GM21360 (cell line): Measurements from ENCODE around the gene CCM2.
"Not testable (repeated sequence)": the region's sequence is repeated elsewhere in the genome, so short reads cannot be mapped to it uniquely, and the experiment has no call there.

Experiments used
- ATAC-seq: cut with Tn5 transposase; IDR thresholded peaks from one replicate; pipeline ENCODE4 v1.9.1; 2021; ENCODE audit warnings: mild to moderate bottlenecking, moderate library complexity; ENCODE audit not compliant: unreplicated experiment

CCM2 gene

GRCh38 chr7:45031829-45032228, 31.8 kb downstream of the CCM2 start:
- ATAC-seq = no peak

- ATAC-seq = no peak
These were observed 32.4 kb downstream of the CCM2 start for GRCh38 chr7:45032421-45032820.

GRCh38 chr7:45033261-45033930, 33.4 kb downstream of the CCM2 start:
- ATAC-seq = no peak

GRCh38 chr7:45033931-45034290, 33.9 kb downstream of the CCM2 start:
- ATAC-seq = no peak

- not testable (repeated sequence) for ATAC-seq
These were observed 34.7 kb downstream of the CCM2 start for GRCh38 chr7:45034710-45035109.

GRCh38 chr7:45035371-45035770, 35.4 kb downstream of the CCM2 start:
- no peak for ATAC-seq

- ATAC-seq = no peak
These were observed 35.9 kb downstream of the CCM2 start for GRCh38 chr7:45035893-45036292.

GRCh38 chr7:45036317-45036716, 36.3 kb downstream of the CCM2 start:
- no peak for ATAC-seq

GRCh38 chr7:45036796-45037195, 36.8 kb downstream of the CCM2 start:
- no peak for ATAC-seq

GRCh38 chr7:45037876-45038275, 37.9 kb downstream of the CCM2 start:
- ATAC-seq = no peak

GRCh38 chr7:45039106-45039505, 39.1 kb downstream of the CCM2 start:
- no peak for ATAC-seq

- no peak for ATAC-seq
These were observed 44.3 kb downstream of the CCM2 start for GRCh38 chr7:45044338-45044737.

GRCh38 chr7:45048748-45049147, 48.7 kb downstream of the CCM2 start:
- ATAC-seq = no peak

- no peak for ATAC-seq
These were observed 50.2 kb downstream of the CCM2 start for GRCh38 chr7:45050198-45050597.

GRCh38 chr7:45052011-45052410, 52.0 kb downstream of the CCM2 start:
- ATAC-seq = no peak

GRCh38 chr7:45053401-45053800, 53.4 kb downstream of the CCM2 start:
- ATAC-seq = no peak

- ATAC-seq = no peak
These were observed 53.9 kb downstream of the CCM2 start for GRCh38 chr7:45053941-45054340.

GRCh38 chr7:45054442-45054841, 54.4 kb downstream of the CCM2 start:
- ATAC-seq = no peak

GRCh38 chr7:45055016-45055415, 55.0 kb downstream of the CCM2 start:
- no peak for ATAC-seq

GRCh38 chr7:45055594-45056219, 55.7 kb downstream of the CCM2 start:
- no peak for ATAC-seq

- no peak for ATAC-seq
These were observed 57.9 kb downstream of the CCM2 start for GRCh38 chr7:45057878-45058277.

GRCh38 chr7:45060295-45060694, 60.3 kb downstream of the CCM2 start:
- no peak for ATAC-seq

- ATAC-seq = no peak
These were observed 61.4 kb downstream of the CCM2 start for GRCh38 chr7:45061352-45061751.
